Body of pancreas (tissue), 4 donors: ENCODE data around the gene DNAH8. TPM values are rescaled to one million over a fixed set of nuclear protein-coding genes. Genes with fewer than 3 reads are reported as not detected.

ENCODE experiments used
- ATAC-seq: fragments of 150-250 bp; one replicate; pipeline ENCODE4 v1.9.1; 2016
- DNase-seq, 4 donors: peaks; one replicate each; pipeline ENCODE4 v3.0.0-alpha.2; 2019
- H3K27ac ChIP-seq, 4 donors: fragments of 200-600 bp; sonication (generic); 1 replicate in 3 of 4; 2 replicates in 1 of 4; pipeline versions ENCODE4 v1.5.1 to v1.6.1; 2016 to 2019; ENCODE audit warnings: mild to moderate bottlenecking in 1 of 4, mixed read lengths in 1 of 4, moderate library complexity in 1 of 4
- H3K27me3 ChIP-seq, 2 donors: fragments of 200-600 bp; sonication (generic); one replicate each; pipeline ENCODE4 v1.6.0; 2016; ENCODE audit warnings: mild to moderate bottlenecking in 1 of 2
- H3K36me3 ChIP-seq, 2 donors: fragments of 200-600 bp; sonication (generic); replicated peaks in 1 of 2; 2 replicates each; pipeline ENCODE4 v1.5.1; 2016; ENCODE audit warnings: low read depth in 2 of 2; ENCODE audit not compliant: insufficient read depth in 1 of 2
- H3K4me1 ChIP-seq: fragments of 200-600 bp; sonication (generic); one replicate; pipeline ENCODE4 v1.6.0; 2016
- H3K4me3 ChIP-seq, 2 donors: fragments of 200-600 bp; sonication (generic); 1 replicate in 1 of 2; 2 replicates in 1 of 2; pipeline ENCODE4 v1.5.1; 2016 to 2019
- H3K9me3 ChIP-seq, 3 donors: fragments of 200-600 bp; sonication (generic); 1 replicate in 2 of 3; 2 replicates in 1 of 3; pipeline ENCODE4 v1.5.1; 2016
- POLR2A ChIP-seq, 3 donors: fragments of 450-650 bp; IDR thresholded peaks; one replicate each; pipeline ENCODE4 v1.6.1; 2016; ENCODE audit warnings: antibody characterized with exemption in 3 of 3, mild to moderate bottlenecking in 2 of 3
- WGBS, 2 donors: methylation state at CpG; one replicate each; pipeline ENCODE4 v1.1.5; 2017; 5-methylcytosine and 5-hydroxymethylcytosine counted together
- intact Hi-C: fragments of 100-400 bp; cut with DNase I; formaldehyde crosslinking; loops from one replicate; pipeline ENCODE4 v1.15.1; 2023
- total RNA-seq, 2 donors: library from RNA; depleted of rRNA; stranded (reverse); fragments of >200 nt; gene quantifications; one replicate each; pipeline ENCODE4 v1.1.0, GENCODE V29; 2016
- TF ChIP-seq, protein P1 (sequence below), 7 experiments: fragments of 450-650 bp in 4 of 7; fragments of 200-600 bp in 3 of 7; sonication (generic) in 3 of 7; IDR thresholded peaks; one replicate each; pipeline ENCODE4 v1.5.1; 2016 to 2019; ENCODE audit warnings: antibody characterized with exemption in 7 of 7

Gene DNAH8
- total RNA-seq, 2 donors from 2014 or later = not detected

DNA sequence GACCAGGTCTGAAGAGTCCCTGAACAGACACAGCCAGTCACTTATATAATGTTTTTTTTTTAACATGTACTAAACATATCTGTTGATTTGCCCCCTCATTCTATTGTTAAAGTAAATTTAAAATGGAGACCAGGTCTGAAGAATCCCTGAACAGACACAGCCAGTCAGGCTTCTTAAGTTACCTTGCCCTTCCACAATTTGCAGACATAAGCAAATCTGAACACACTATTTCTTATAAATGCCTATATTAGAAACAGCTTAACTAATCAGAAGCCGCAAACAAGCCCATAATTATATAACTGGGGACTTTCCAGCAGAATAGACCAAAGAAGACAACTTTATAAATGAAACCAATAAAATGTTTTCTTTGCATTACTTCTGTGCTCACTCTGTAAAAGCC lies 118.2 kb downstream of the DNAH8 start:
- Histone ChIP-seq H3K9me3 (no peaks in the 10 kb centered on the region), H3K4me3 (no peak overlapping the region), H3K4me1 (no peaks in the 10 kb centered on the region), H3K27ac (no peak overlapping the region), H3K27me3 (no peaks in the 10 kb centered on the region), H3K36me3 (no peaks in the 10 kb centered on the region)
- no peak for TF ChIP-seq POLR2A (IDR thresholded peaks at IDR 0.05)
- TF ChIP-seq, protein P1, sequence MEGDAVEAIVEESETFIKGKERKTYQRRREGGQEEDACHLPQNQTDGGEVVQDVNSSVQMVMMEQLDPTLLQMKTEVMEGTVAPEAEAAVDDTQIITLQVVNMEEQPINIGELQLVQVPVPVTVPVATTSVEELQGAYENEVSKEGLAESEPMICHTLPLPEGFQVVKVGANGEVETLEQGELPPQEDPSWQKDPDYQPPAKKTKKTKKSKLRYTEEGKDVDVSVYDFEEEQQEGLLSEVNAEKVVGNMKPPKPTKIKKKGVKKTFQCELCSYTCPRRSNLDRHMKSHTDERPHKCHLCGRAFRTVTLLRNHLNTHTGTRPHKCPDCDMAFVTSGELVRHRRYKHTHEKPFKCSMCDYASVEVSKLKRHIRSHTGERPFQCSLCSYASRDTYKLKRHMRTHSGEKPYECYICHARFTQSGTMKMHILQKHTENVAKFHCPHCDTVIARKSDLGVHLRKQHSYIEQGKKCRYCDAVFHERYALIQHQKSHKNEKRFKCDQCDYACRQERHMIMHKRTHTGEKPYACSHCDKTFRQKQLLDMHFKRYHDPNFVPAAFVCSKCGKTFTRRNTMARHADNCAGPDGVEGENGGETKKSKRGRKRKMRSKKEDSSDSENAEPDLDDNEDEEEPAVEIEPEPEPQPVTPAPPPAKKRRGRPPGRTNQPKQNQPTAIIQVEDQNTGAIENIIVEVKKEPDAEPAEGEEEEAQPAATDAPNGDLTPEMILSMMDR (IDR thresholded peaks at IDR 0.05) = no peak
- intact Hi-C loops = no loop called here
- no peak for DNase-seq
- ATAC-seq = no peak
- WGBS, 2 donors = 91 to 96% methylated on average over 1 of the region's 1 CpG

DNA sequence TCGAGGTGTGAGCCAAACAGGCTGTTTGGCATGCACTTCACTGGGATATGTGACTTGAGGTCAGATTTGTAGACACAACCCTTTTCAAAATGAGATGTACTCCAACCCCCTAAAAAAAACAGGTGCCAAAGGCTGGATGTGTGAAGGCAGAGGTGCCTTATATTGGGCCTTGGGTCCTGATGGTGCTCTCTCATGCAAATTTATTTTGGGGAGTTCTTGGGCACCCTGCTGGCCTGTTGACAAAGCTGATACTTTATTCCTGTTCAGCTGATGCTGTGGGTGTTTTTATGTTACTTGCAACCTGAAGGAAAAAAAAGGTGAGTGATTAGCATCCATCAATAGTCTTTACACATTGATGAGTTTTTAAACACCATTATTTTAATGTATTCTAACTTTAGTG lies 121.5 kb downstream of the DNAH8 start:
- Histone ChIP-seq H3K4me1 (no peaks in the 10 kb centered on the region), H3K36me3 (no peaks in the 10 kb centered on the region), H3K27me3 (no peaks in the 10 kb centered on the region), H3K9me3 (no peaks in the 10 kb centered on the region), H3K4me3 (no peak overlapping the region), H3K27ac (no peak overlapping the region)
- 62 to 79% methylated on average over 1 of the region's 1 CpG for WGBS, 2 donors
- no peak for ATAC-seq
- DNase-seq = no peak
- intact Hi-C loops = no loop called here
- no peak for TF ChIP-seq POLR2A (IDR thresholded peaks at IDR 0.05)

DNA sequence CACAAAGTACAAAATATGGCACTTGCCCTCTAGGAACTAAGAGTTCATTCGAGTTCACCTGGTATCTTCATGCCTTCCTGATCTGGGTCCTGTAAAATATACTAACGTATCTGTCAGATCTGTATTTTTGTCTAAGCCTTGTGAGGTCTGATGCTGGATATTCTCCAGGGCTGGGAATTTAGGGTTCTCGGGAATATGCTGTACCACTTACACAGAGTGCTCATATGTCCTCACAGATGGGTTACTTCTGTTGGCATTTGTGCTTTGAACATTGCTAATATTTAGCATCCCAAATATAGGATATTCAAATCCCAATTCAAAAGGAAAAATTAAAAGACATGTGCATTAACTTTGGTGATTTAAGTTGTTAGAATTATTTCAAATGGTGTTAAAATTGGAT lies 122.0 kb downstream of the DNAH8 start:
- H3K27me3 ChIP-seq = no peaks in the 10 kb centered on the region
- no peaks in the 10 kb centered on the region for H3K9me3 ChIP-seq
- H3K4me3 ChIP-seq = no peak overlapping the region
- no peaks in the 10 kb centered on the region for H3K4me1 ChIP-seq
- DNase-seq (no peak), ATAC-seq (no peak)
- no peak overlapping the region for H3K27ac ChIP-seq
- intact Hi-C loops = no loop called here
- no peaks in the 10 kb centered on the region for H3K36me3 ChIP-seq
- 74 to 77% methylated on average over 3 of the region's 3 CpGs for WGBS, 2 donors
- TF ChIP-seq, protein P1 (IDR thresholded peaks at IDR 0.05) = no peak
- no peak for TF ChIP-seq POLR2A (IDR thresholded peaks at IDR 0.05)

DNA sequence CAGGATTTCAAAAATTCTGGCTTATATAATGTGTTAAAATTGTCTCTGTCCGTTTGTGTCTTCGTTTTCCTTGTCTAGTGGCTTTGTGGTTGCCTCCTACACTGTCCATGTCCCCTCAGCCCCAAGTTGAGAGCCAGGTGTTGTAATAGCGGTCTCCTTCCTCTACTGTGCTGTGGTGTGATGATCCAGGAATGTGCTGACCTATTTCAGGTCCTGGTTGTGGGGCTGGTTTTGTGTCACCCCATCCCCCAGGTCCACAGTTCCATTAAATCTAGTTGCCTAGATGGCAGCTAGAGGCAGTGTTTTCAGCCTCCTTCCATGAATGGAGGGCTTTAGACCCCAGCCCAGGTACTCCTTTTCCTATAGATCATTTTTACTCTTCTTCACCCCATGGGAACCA lies 128.7 kb downstream of the DNAH8 start:
- Histone ChIP-seq H3K27ac (no peak overlapping the region), H3K4me3 (no peak overlapping the region), H3K4me1 (no peaks in the 10 kb centered on the region), H3K27me3 (no peaks in the 10 kb centered on the region), H3K9me3 (no peaks in the 10 kb centered on the region), H3K36me3 (no peaks in the 10 kb centered on the region)
- no peak for TF ChIP-seq POLR2A (IDR thresholded peaks at IDR 0.05)
- TF ChIP-seq, protein P1 (IDR thresholded peaks at IDR 0.05) = no peak
- intact Hi-C loops = no loop called here
- DNase-seq (no peak), ATAC-seq (no peak)
- WGBS, 2 donors = 69 to 93% methylated on average over 3 of the region's 3 CpGs

DNA sequence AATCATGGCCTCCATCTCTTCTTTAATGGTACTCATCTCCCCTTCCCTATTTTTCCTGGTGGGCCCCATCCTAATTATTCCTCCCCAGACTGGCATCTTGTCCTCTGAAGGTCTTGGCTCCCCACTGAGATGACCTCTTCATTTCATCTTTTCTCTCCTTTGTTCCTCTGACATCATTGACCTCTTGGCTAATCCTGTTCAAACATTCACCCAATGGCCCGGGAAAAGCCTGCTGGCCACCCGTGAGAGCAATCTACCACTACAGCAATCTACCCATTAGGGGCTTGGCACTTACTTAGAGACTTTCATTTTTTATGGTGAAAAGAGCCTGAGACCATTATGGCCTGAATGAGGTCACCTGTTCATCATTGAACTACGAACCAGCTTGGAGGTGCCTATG lies 130.8 kb downstream of the DNAH8 start:
- Histone ChIP-seq H3K4me3 (no peak overlapping the region), H3K27me3 (no peaks in the 10 kb centered on the region), H3K9me3 (no peaks in the 10 kb centered on the region), H3K4me1 (no peaks in the 10 kb centered on the region), H3K27ac (no peak overlapping the region), H3K36me3 (no peaks in the 10 kb centered on the region)
- DNase-seq = no peak
- 49 to 57% methylated on average over 3 of the region's 3 CpGs for WGBS, 2 donors
- no peak for ATAC-seq
- TF ChIP-seq, protein P1 (IDR thresholded peaks at IDR 0.05) = no peak
- TF ChIP-seq POLR2A (IDR thresholded peaks at IDR 0.05) = no peak
- intact Hi-C loops = no loop called here
